HG03520 (cell line): Measurements from ENCODE around the gene BTNL2.
"Not testable (repeated sequence)": the region's sequence is repeated elsewhere in the genome, so short reads cannot be mapped to it uniquely, and the experiment has no call there.

ENCODE experiments used
- ATAC-seq: cut with Tn5 transposase; IDR thresholded peaks from one replicate; pipeline ENCODE4 v1.9.1; 2021; ENCODE audit warnings: mild to moderate bottlenecking, moderate library complexity; ENCODE audit not compliant: unreplicated experiment

BTNL2 gene, protein sequence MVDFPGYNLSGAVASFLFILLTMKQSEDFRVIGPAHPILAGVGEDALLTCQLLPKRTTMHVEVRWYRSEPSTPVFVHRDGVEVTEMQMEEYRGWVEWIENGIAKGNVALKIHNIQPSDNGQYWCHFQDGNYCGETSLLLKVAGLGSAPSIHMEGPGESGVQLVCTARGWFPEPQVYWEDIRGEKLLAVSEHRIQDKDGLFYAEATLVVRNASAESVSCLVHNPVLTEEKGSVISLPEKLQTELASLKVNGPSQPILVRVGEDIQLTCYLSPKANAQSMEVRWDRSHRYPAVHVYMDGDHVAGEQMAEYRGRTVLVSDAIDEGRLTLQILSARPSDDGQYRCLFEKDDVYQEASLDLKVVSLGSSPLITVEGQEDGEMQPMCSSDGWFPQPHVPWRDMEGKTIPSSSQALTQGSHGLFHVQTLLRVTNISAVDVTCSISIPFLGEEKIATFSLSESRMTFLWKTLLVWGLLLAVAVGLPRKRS

GRCh38 chr6:32406857-32407256, at the start of gene BTNL2:
BTNL2 (minus strand) TSS chr6:32407181; CDS start chr6:32407123, 58 bp downstream.
- ATAC-seq = no peak

GRCh38 chr6:32449088-32449736, 42.2 kb upstream of the BTNL2 start:
- no peak for ATAC-seq

DNA sequence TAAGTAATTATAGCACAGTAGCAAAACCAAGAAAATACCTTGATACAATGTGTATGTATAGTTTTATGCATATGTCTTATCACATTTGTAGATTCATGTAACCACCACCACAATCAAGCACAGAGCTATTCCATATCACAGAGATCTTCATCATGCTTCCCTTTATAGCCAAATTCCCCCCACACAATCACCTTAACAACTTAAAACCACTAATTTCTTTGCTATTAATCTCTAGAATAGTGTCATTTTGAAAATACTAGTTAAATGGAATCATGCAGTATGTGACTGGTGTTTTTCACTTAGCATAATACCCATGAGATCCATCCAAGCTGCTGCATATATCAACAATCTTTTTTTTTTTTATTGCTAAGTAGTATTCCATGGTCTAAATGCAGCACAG, 41.0 kb upstream of the BTNL2 start:
- no peak for ATAC-seq

- no peak for ATAC-seq
These were observed 38.4 kb upstream of the BTNL2 start for GRCh38 chr6:32445321-32445854.

GRCh38 chr6:32444433-32444832, 37.5 kb upstream of the BTNL2 start:
- ATAC-seq = no peak

DNA sequence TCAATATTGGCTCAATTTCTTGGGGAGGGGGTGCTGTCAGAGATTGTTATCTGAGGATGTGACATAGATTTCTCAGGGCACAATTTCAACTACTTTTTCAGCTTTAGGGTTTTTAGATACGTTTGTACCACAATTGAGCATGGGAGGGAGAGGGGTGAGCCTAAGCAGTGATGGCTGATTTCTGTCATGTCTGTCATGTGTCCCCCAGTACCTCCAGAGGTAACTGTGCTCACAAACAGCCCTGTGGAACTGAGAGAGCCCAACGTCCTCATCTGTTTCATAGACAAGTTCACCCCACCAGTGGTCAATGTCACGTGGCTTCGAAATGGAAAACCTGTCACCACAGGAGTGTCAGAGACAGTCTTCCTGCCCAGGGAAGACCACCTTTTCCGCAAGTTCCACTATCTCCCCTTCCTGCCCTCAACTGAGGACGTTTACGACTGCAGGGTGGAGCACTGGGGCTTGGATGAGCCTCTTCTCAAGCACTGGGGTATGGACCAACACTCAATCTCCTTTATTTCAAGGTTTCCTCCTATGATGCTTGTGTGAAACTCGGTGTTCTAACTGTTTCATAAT, 36.1 kb upstream of the BTNL2 start:
- no peak for ATAC-seq

GRCh38 chr6:32442243-32442667, 35.3 kb upstream of the BTNL2 start:
- no peak for ATAC-seq

- peak; percentile 73 for ATAC-seq
These were observed 32.7 kb upstream of the BTNL2 start, which contains the start of gene HLA-DRA for GRCh38 chr6:32439602-32440214. HLA-DRA (plus strand) TSS chr6:32439887; CDS start chr6:32439951, 64 bp downstream.

DNA sequence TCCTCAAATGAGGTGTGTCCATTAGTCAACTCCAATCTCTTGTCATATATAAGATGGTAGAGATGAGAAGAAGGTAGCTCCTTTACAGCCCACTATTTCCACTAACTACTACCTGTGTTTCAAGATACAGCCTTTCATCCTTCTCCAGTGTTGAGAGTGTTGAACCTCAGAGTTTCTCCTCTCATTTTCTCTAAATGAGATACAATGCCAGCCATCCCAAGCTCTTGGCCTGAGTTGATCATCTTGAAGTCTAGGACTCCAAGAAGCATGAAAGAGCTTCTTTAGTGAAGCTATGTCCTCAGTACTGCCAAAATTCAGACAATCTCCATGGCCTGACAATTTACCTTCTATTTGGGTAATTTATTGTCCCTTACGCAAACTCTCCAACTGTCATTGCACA, 32.2 kb upstream of the BTNL2 start:
- ATAC-seq = no peak

GRCh38 chr6:32436995-32437836, 30.2 kb upstream of the BTNL2 start:
- ATAC-seq = peak; percentile 56

GRCh38 chr6:32436186-32436585, 29.2 kb upstream of the BTNL2 start:
- no peak for ATAC-seq

- ATAC-seq = not testable (repeated sequence)
These were observed 27.0 kb upstream of the BTNL2 start for GRCh38 chr6:32433950-32434349.

GRCh38 chr6:32432050-32432450, 25.1 kb upstream of the BTNL2 start:
- no peak for ATAC-seq

- no peak for ATAC-seq
These were observed 24.2 kb upstream of the BTNL2 start for GRCh38 chr6:32431142-32431541.

- ATAC-seq = no peak
These were observed 23.2 kb upstream of the BTNL2 start for GRCh38 chr6:32430179-32430578.

- no peak for ATAC-seq
These were observed 21.0 kb upstream of the BTNL2 start for GRCh38 chr6:32427934-32428474.

GRCh38 chr6:32427218-32427617, 20.2 kb upstream of the BTNL2 start:
- no peak for ATAC-seq

DNA sequence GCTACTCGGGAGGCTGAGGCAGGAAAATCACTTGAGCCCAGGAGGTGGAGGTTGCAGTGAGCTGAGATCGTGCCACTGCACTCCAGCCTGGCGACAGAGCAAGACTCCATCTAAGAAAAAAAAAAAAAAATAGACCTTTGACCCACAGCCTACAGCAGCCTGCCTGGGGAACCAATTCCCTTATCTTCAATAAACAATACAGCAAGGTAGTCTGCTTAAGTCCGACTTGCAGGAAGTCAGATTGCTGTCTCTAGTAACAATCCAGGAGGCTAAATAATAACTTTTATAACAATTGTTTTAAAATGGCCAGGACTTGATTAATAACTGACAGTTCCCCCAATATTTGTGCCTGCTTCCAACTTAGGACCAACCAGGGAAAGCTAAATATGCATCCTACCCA, 19.4 kb upstream of the BTNL2 start:
- ATAC-seq = no peak

DNA sequence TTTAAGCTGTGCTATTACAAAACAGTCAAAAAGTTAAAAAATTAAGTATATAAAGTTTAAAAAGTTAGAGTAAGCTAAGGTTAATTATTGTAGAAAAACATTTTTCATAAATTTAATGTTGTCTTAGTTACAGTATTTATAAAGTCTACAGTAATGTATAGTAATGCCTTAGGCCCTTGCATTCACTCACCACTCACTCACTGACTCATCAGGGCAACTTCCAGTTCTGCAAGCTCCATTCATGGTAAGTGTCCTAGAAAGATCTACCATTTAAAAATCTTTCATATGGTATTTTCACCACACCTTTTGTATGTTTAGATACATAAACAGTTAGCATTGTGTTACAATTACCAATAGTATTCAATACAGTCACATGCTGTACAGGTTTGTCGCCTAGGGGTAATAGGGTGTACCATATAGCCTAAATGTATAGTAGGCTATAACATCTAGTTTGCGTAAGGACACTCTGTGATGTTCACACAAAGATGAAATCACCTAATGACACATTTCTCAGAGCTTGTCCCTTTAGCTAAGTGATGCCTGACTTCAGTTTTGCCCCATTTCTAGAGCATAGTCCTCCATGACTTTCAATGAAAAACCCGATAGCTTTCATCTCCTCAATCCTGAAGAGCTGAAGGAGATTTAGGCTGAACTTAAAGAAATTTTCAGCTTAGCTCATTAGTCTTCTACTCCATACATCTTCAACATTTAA, 17.8 kb upstream of the BTNL2 start:
- no peak for ATAC-seq
